Measurements from ENCODE around the gene G6PC2. TPM values are rescaled to one million over a fixed set of nuclear protein-coding genes. Genes with fewer than 3 reads are reported as not detected.

Gene G6PC2
- total and polyA plus RNA-seq, 2 donors = not detected

DNA sequence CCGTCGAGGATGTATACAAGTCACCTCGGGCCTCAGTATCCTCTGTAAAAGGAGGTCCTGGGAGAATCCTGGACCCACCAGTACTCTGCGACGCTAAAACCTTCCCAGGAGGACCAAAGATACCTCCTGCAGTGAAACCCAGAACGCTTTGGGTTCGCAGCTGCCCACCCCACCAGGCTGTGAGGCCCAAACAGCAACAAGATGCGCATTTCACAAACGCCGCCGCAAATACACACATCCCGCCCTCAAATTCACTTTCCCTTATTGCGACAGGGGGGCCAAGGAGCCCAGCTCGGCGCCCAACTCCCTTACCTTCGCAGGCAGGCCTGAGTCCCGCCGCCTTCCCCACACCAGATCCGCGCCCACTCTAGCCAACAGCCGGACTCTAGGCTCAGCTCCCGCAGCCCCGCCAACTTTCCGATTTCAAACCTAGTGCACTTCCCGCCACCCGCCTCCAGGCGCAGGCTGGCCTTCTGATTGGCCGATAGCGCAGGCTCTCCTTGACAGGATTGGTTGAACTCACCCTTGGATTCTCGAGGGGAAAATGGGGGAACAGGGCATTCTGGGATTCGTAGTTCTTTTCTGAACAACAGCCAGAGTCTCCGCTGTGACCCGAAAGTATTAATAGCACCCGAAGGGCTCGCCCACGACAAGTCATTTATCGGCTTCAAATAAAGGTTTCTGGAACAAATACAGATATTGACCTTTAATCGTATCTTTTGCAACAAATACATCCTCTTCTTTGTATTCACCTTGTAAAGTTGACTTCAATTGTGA is 10.9 kb upstream of the G6PC2 start, which contains the start of gene SPC25:
Gene SPC25 (minus strand): TSS at position 425 of the 777 bp plus-strand sequence. CDS start 911 bp downstream, outside the sequence.
- peak within 1 kb of the TSS; percentile 34 for H3K4me3 ChIP-seq (ENCODE audit: low read depth, low read length)
- H3K36me3 ChIP-seq (ENCODE audit: insufficient read depth) = no peaks in the 10 kb centered on the region
- H3K27ac ChIP-seq (ENCODE audit: low read depth) = no peak within 1 kb of the TSS
- peak; percentile 83 for DNase-seq (ENCODE audit: extremely low spot score)
- WGBS = under 1% methylated on average over 38 of the region's 38 CpGs
- H3K4me1 ChIP-seq (ENCODE audit: insufficient read depth) = no peaks in the 10 kb centered on the region

DNA sequence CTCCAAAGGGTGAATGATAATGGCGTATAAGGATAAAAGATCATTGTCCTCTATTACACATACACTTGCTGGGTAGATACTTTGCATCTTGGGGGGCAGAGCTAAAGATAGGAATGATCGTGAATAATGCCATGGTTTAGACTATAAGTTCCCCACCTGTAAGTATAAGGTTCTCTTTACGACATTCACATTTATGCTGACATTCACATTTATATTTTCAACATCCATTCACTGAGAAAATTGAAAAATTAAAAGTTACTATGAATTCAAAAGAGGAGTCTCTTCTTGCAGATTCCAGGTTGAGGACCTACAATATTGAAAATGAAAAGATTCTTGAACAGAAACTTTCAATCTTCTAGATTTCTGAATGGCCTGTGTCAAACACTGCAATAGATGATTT is 8.8 kb upstream of the G6PC2 start:
- no peak overlapping the region for H3K27ac ChIP-seq (ENCODE audit: low read depth)
- 82% methylated on average over 3 of the region's 3 CpGs for WGBS
- no peak overlapping the region for H3K4me3 ChIP-seq (ENCODE audit: low read depth, low read length)
- no peak for DNase-seq (ENCODE audit: extremely low spot score)
- H3K36me3 ChIP-seq (ENCODE audit: insufficient read depth) = no peaks in the 10 kb centered on the region
- H3K4me1 ChIP-seq (ENCODE audit: insufficient read depth) = no peaks in the 10 kb centered on the region

DNA sequence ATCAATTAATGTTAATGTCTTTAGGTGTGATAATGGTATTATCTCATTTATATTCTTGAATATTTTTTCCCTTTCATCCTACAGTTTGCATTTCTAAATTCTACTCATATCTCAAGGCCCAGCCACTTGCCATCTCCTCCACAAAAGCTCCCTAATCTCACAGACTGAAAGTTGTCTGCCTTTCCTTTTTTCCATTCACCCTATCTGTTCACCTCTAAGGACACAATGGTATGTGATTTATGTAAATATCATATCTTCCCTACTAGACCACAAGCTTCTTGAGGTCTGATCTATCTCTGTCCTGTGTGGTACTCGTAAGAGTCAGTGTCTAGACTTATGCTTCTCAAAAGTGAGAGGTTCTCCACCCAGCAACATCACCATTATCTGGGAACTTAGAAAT is 7.0 kb upstream of the G6PC2 start:
- H3K4me1 ChIP-seq (ENCODE audit: insufficient read depth) = no peaks in the 10 kb centered on the region
- no peak overlapping the region for H3K4me3 ChIP-seq (ENCODE audit: low read depth, low read length)
- 84% methylated on average over 1 of the region's 1 CpG for WGBS
- H3K27ac ChIP-seq (ENCODE audit: low read depth) = no peak overlapping the region
- H3K36me3 ChIP-seq (ENCODE audit: insufficient read depth) = no peaks in the 10 kb centered on the region
- DNase-seq (ENCODE audit: extremely low spot score) = no peak

DNA sequence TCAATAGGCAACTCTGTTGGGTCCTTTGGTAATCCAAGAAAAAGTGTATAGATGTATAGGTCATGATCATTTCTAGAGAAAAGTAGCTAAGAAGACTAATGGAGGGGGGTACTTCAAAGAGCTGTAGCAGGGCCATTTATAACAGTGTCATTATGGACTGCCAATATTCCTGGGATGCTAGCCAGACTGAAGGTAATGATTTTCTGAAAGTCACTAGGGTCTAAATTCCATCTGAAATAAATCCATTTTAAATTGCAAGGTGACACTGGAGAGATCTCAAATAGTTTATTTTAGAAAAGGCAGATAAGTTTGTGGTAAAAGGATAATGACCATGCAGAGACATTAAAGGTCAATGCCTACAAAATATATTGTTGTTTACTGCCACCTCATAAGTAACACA is 6.4 kb upstream of the G6PC2 start:
- Histone ChIP-seq H3K4me3 (ENCODE audit: low read depth, low read length) (no peak overlapping the region), H3K36me3 (ENCODE audit: insufficient read depth) (no peaks in the 10 kb centered on the region), H3K27ac (ENCODE audit: low read depth) (no peak overlapping the region), H3K4me1 (ENCODE audit: insufficient read depth) (no peaks in the 10 kb centered on the region)
- no peak for DNase-seq (ENCODE audit: extremely low spot score)

DNA sequence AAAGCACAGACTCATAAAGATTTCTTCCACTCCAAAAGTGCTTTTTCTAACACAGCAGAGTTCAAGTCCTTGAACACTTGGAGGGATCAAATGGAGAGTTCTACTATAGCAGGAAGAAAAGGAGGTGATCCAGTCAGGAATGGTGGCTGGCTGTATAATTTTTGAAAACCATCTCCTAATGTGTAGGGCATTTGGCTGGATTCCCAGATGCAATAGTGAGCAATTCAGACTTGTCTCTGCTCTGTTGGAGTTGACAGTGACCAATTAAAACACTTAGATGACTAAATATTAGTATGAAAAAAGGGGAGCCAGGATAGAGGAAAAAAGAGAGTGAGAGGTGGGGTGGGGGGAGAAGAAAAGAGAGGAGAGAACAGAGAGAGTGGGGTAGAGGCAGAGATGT is 5.3 kb upstream of the G6PC2 start:
- H3K36me3 ChIP-seq (ENCODE audit: insufficient read depth) = no peaks in the 10 kb centered on the region
- H3K4me1 ChIP-seq (ENCODE audit: insufficient read depth) = no peaks in the 10 kb centered on the region
- no peak for DNase-seq (ENCODE audit: extremely low spot score)
- H3K27ac ChIP-seq (ENCODE audit: low read depth) = no peak overlapping the region
- no peak overlapping the region for H3K4me3 ChIP-seq (ENCODE audit: low read depth, low read length)

DNA sequence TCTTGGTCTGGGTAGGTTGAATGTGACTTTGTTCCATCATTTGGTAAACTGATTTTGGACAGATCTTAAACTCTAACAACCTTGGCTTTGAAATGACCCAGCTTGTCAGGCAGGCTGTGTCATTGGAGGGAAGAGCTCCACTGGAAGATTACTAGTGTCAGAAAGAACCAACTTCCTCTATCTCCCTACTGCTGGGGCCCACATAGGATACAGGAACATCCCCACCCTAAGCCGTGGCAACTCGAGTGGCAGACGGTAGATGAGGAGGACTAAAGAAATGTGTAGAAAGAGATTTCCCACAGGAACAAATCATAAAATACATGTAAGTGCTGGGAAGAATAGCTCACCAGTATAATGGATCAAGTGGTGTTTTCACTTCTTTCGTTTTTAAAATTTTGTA is 4.3 kb upstream of the G6PC2 start:
- no peaks in the 10 kb centered on the region for H3K4me1 ChIP-seq (ENCODE audit: insufficient read depth)
- DNase-seq (ENCODE audit: extremely low spot score) = no peak
- 63% methylated on average over 4 of the region's 4 CpGs for WGBS
- no peaks in the 10 kb centered on the region for H3K36me3 ChIP-seq (ENCODE audit: insufficient read depth)
- no peak overlapping the region for H3K27ac ChIP-seq (ENCODE audit: low read depth)
- no peak overlapping the region for H3K4me3 ChIP-seq (ENCODE audit: low read depth, low read length)

DNA sequence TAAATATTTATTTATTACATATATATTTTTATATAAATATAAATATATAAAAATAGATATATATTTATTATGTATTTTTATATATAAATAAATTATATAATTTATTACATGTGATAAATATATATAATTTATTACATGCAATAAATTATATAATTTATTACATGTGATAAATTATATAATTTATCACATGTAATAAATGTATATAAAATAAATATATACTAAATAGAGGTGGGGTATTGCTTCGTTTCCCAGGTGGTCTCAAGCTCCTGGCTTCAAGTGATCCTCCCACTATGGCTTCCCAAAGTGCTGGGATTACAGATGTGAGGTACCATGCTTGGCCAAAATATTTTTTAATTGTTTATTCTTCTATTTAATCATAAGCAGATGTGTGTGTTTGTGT is 3.6 kb upstream of the G6PC2 start:
- no peak for DNase-seq (ENCODE audit: extremely low spot score)
- Histone ChIP-seq H3K27ac (ENCODE audit: low read depth) (no peak overlapping the region), H3K4me3 (ENCODE audit: low read depth, low read length) (no peak overlapping the region), H3K4me1 (ENCODE audit: insufficient read depth) (no peaks in the 10 kb centered on the region), H3K36me3 (ENCODE audit: insufficient read depth) (no peaks in the 10 kb centered on the region)
- 74% methylated on average over 1 of the region's 1 CpG for WGBS

DNA sequence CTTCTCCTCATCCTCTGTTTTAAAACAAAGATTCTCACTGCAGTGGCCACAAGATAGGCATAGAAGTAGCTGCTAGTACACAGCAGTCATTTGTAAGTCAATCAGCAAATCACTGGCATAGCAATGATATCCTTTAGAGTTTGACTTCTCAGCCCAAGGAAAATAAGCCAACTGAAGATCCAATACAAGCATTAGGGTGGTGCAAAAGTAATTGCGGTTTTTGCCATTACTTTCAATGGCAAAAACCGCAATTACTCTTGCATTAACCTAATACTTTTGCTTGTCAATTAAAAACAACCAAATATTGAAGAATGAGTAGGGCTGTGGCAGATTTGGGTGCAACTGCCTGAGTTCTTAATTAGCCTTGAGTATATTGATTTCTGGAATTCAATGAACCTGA is 2.8 kb downstream of the G6PC2 start:
- WGBS = 92% methylated on average over 2 of the region's 2 CpGs
- H3K36me3 ChIP-seq (ENCODE audit: insufficient read depth) = no peaks in the 10 kb centered on the region
- H3K27ac ChIP-seq (ENCODE audit: low read depth) = no peak overlapping the region
- no peak overlapping the region for H3K4me3 ChIP-seq (ENCODE audit: low read depth, low read length)
- no peaks in the 10 kb centered on the region for H3K4me1 ChIP-seq (ENCODE audit: insufficient read depth)
- DNase-seq (ENCODE audit: extremely low spot score) = no peak

DNA sequence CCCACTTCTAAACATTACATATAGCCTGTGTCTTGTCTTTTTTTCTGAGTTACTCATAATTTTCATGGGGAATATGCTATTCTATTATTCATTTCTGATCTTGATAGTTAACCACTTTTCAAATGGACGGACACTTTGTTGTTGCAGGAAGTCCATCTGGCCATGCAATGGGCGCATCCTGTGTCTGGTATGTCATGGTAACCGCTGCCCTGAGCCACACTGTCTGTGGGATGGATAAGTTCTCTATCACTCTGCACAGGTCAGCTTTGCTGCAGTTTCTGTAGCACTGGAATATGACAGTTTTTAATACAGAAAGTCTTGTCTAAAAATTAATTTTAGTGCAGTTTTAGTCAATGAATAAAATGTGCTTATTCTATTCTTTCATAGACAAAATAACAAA is 3.3 kb downstream of the G6PC2 start:
- no peaks in the 10 kb centered on the region for H3K36me3 ChIP-seq (ENCODE audit: insufficient read depth)
- no peak for DNase-seq (ENCODE audit: extremely low spot score)
- WGBS = 92% methylated on average over 3 of the region's 3 CpGs
- no peaks in the 10 kb centered on the region for H3K4me1 ChIP-seq (ENCODE audit: insufficient read depth)
- no peak overlapping the region for H3K27ac ChIP-seq (ENCODE audit: low read depth)
- no peak overlapping the region for H3K4me3 ChIP-seq (ENCODE audit: low read depth, low read length)

DNA sequence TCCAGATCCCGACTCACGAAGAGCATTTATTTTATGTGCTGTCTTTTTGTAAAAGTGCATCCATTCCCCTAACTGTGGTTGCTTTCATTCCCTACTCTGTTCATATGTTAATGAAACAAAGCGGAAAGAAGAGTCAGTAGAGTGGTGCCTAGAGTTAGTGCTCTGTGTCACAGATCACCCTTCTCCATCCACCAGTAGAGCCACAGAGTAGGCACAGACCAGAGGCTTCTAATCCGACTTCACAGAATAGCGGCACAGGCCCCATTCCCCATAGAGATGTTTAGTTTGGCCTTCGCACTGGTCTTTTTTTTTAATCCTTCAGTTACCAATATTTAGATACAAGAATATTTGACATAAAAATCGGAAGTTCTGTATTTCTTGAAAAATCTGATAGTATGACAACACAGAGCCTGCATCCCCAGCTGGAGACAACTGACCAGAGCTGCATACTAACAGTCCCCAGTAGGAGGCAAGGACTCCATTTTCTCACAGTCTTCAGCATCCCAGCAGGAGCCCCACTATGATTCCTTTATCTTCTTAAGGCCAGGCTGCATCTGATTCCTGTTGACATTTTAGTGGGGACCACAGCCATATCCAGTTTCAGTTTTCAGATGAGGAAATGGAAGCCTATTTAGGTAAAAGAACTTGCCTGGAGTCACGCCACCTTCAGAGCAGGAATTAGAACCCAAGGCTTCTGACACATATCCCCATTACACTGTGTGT is 7.0 kb downstream of the G6PC2 start:
- Histone ChIP-seq H3K36me3 (ENCODE audit: insufficient read depth) (no peaks in the 10 kb centered on the region), H3K4me1 (ENCODE audit: insufficient read depth) (no peaks in the 10 kb centered on the region), H3K4me3 (ENCODE audit: low read depth, low read length) (no peak overlapping the region), H3K27ac (ENCODE audit: low read depth) (no peak overlapping the region)
- no peak for DNase-seq (ENCODE audit: extremely low spot score)
- 89% methylated on average over 8 of the region's 8 CpGs for WGBS

DNA sequence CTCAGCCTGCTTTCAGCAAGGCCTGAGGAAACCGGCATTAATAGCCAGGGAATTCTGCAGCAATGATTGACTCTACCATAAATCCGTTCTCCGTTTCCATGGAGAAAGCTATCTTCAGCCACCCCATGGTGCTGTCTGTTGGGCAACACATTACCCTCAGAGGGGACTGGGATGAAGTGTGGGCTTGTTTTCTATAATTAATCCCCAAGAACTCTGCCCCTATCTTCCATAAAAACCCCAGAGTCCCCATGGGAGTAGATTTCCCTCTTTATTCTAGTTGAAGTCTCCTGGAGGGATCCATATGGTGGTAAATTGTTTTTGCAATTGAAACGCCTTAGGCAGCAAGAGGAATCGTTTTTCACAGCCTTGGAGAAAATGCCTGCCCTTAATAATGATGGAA is 9.2 kb downstream of the G6PC2 start:
- Histone ChIP-seq H3K27ac (ENCODE audit: low read depth) (no peak overlapping the region), H3K36me3 (ENCODE audit: insufficient read depth) (no peaks in the 10 kb centered on the region), H3K4me3 (ENCODE audit: low read depth, low read length) (no peak overlapping the region), H3K4me1 (ENCODE audit: insufficient read depth) (no peaks in the 10 kb centered on the region)
- 74% methylated on average over 5 of the region's 5 CpGs for WGBS
- no peak for DNase-seq (ENCODE audit: extremely low spot score)

DNA sequence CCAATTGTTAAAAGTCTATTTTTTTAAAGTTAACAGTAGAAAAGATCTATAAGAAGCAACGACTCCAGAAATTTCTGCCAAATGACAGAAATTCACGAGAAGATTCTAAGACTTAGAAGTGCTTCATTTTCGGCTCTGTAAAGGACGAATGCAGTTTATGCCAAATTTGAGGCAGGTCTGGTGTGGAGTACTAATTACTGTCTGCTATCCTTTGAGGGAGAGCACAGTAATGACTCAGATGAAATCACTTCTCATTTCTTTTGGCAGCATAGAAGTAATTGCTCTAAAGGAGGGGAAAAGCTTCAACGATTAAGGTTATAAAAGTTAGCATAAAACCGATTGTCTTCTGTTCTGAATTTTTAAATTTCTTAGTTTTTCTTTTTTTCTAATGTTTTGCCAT is 11.4 kb downstream of the G6PC2 start:
- WGBS = 56% methylated on average over 6 of the region's 6 CpGs

DNA sequence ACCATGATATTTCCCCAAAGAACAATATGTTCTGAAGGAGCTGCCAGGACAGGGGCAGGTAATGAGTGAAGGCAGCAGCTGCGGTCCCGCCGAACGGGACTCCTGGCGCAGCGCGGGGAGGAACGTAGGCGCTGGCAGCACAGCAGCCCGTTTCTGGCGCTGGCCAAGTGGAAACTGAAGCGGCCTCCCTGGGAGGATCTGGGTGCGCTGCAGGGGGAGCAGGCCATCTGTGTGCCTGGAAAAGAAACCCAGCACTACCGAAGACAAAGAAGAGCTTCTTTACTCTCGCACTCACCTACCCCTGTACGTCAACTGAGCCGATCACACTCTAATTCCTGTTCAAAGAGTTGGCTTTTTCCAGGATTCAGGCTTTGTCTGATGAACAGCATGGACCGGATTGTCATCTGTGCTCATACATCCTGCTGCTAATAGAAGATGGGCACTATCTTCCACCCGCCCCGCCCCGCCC is 11.8 kb downstream of the G6PC2 start:
- WGBS = 26% methylated on average over 21 of the region's 21 CpGs
- DNase-seq (ENCODE audit: extremely low spot score) = no peak
- no peak overlapping the region for H3K4me3 ChIP-seq (ENCODE audit: low read depth, low read length)

More for the DNA sequence above, 11.4 kb downstream of the G6PC2 start:
- Histone ChIP-seq H3K4me3 (ENCODE audit: low read depth, low read length) (no peak overlapping the region), H3K27ac (ENCODE audit: low read depth) (no peak overlapping the region), H3K36me3 (ENCODE audit: insufficient read depth) (no peaks in the 10 kb centered on the region), H3K4me1 (ENCODE audit: insufficient read depth) (no peaks in the 10 kb centered on the region)
- no peak for DNase-seq (ENCODE audit: extremely low spot score)

DNA sequence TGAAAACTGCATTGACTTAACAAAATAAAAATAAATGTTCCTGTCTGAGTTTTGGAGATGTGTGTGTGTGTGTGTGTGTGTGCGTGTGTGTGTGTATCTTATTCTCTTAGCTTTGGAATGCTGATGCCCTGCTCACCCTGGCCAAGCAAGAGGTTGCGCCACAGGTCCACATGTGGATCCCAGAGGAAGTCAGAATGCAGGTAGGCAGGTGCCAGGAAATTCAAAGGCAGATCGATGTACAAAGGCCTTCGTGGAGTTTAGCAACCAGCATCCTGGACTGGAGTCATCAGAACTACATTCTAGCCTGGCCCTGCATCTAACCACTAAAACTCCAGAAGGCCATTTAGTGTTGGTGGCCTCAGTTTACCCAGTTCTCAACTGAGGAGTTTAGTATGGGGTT is 12.4 kb downstream of the G6PC2 start:
- 88% methylated on average over 4 of the region's 4 CpGs for WGBS
- Histone ChIP-seq H3K4me3 (ENCODE audit: low read depth, low read length) (no peak overlapping the region), H3K27ac (ENCODE audit: low read depth) (no peak overlapping the region), H3K4me1 (ENCODE audit: insufficient read depth) (no peaks in the 10 kb centered on the region), H3K36me3 (ENCODE audit: insufficient read depth) (no peaks in the 10 kb centered on the region)
- DNase-seq (ENCODE audit: extremely low spot score) = no peak

More for the DNA sequence above, 11.8 kb downstream of the G6PC2 start:
- Histone ChIP-seq H3K4me1 (ENCODE audit: insufficient read depth) (no peaks in the 10 kb centered on the region), H3K27ac (ENCODE audit: low read depth) (no peak overlapping the region), H3K36me3 (ENCODE audit: insufficient read depth) (no peaks in the 10 kb centered on the region)
